Activated CD8-positive, alpha-beta memory T cell treated with anti-CD3 and anti-CD28 coated beads, Interleukin-2, amount 10 ng/mL, durations not matched to agents 7 days and 5 days (primary cell): ENCODE results near the gene THBD. TPM values are rescaled to one million over a fixed set of nuclear protein-coding genes. Genes with fewer than 3 reads are reported as not detected.

Experiments
- ATAC-seq: fragments of 150-1000 bp; cut with Tn5 transposase; one replicate; pipeline ENCODE4 v1.10.0; 2021; ENCODE audit warnings: moderate library complexity
- CTCF ChIA-PET: fragments of 350-600 bp; sonication (Branson Sonifier 250); formaldehyde crosslinking; loops from one replicate; lab custom pipeline; 2021; ENCODE audit warnings: antibody characterized with exemption; lab: Charles Lee
- DNase-seq: peaks from one replicate; pipeline ENCODE4 v3.0.0-alpha.2; 2020
- H3K27ac Mint-ChIP-seq: one replicate; pipeline ENCODE4 v1.8.0; 2021; ENCODE audit warnings: mild to moderate bottlenecking, mixed read lengths
- H3K27me3 Mint-ChIP-seq: one replicate; pipeline ENCODE4 v1.8.0; 2021; ENCODE audit warnings: mixed read lengths
- H3K36me3 Mint-ChIP-seq: one replicate; pipeline ENCODE4 v1.8.0; 2021; ENCODE audit warnings: mild to moderate bottlenecking, mixed read lengths
- H3K4me1 Mint-ChIP-seq: one replicate; pipeline ENCODE4 v1.8.0; 2021; ENCODE audit warnings: mixed read lengths
- H3K4me3 Mint-ChIP-seq: one replicate; pipeline ENCODE4 v1.8.0; 2021; ENCODE audit warnings: mild to moderate bottlenecking, moderate library complexity, mixed read lengths
- H3K9me3 Mint-ChIP-seq: one replicate; pipeline ENCODE4 v1.8.0; 2022; ENCODE audit warnings: low read depth, mixed read lengths
- total RNA-seq, 2 experiments: library from RNA; stranded (reverse); gene quantifications; one replicate each; pipeline ENCODE4 v1.2.3, GENCODE V29; 2021

The THBD gene
- total RNA-seq, 2 experiments from 2014 or later, result not detected

DNA sequence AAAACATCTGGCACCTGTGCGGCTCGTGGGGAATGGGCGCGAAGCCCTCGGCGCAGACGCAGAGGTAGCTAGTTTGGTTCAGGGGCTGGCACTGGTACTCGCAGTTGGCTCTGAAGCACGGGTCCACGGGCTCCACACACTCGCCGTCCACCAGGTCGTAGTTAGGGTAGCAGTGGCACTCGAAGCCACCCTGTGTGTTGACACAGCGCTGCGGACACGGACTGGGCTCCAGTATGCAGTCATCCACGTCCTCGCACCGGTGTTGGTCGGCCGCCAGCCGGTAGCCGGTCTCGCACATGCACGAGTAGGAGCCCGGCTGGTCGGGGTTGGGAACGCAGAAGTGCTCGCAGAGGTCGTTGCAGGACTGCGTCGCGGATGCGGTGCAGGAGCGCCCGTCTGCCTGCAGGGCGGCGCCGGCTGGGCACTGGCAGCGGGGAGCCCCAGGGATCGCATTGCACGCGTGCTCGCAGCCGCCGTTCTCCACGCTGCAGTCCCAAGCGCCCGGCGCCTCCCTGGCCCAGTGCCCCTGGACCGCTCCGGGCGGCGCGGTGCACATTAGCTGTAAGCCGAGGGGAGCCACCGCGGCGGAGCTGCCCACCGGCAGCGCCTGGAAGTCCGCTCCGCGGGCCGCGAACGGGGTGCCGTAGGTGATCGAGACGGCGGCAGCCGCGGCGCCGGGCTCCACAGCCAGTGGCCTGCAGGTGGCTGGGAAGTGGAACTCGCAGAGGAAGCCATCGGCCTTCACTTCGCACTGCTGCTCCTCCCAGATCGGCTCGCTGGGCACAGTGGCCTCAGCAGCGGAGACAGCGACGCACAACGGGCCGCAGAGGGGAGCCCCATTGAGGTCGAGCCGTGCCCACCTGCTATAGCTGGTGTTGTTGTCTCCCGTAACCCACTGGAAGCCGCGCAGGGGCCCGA lies 930 bp downstream of the THBD start:
- H3K9me3 Mint-ChIP-seq, result no peaks in the 10 kb centered on the region
- H3K27ac Mint-ChIP-seq, result no peak overlapping the region
- ATAC-seq, result peak; percentile 62
- CTCF ChIA-PET, result interaction anchor here (1.0 kb wide), 1 partner anchor 99 kb away, joined by 3 read pairs; no protein-coding TSS in a partner anchor
- no peak overlapping the region for H3K4me3 Mint-ChIP-seq
- peaks cover 10% of the 10 kb centered on the region for H3K4me1 Mint-ChIP-seq
- DNase-seq, result no peak
- H3K36me3 Mint-ChIP-seq, result peaks cover 2% of the 10 kb centered on the region
- peaks cover 74% of the 10 kb centered on the region for H3K27me3 Mint-ChIP-seq

DNA sequence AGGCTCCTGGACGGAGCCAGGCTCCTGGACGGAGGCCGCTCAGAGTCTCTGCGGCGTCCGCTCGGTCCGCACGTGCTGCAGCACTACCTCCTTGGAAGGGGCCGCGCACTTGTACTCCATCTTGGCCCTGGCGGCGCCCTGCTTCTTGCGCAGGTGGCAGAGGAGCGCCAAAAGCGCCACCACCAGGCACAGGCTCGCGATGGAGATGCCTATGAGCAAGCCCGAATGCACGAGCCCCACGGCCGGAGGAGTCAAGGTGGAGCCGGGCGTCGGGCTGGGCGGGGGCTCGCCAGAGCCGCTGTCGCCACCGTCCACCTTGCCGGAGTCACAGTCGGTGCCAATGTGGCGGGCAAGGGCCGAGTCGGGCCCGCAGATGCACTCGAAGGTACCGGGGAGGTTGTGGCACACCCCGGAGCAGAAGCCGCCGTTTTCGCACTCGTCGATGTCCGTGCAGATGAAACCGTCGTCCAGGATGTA lies 1.7 kb downstream of the THBD start:
- peaks cover 10% of the 10 kb centered on the region for H3K4me1 Mint-ChIP-seq
- H3K27ac Mint-ChIP-seq, result no peak overlapping the region
- CTCF ChIA-PET, result no interaction called here
- no peak overlapping the region for H3K4me3 Mint-ChIP-seq
- DNase-seq (no peak), ATAC-seq (no peak)
- no peaks in the 10 kb centered on the region for H3K9me3 Mint-ChIP-seq
- H3K36me3 Mint-ChIP-seq, result peaks cover 2% of the 10 kb centered on the region
- peaks cover 71% of the 10 kb centered on the region for H3K27me3 Mint-ChIP-seq

DNA sequence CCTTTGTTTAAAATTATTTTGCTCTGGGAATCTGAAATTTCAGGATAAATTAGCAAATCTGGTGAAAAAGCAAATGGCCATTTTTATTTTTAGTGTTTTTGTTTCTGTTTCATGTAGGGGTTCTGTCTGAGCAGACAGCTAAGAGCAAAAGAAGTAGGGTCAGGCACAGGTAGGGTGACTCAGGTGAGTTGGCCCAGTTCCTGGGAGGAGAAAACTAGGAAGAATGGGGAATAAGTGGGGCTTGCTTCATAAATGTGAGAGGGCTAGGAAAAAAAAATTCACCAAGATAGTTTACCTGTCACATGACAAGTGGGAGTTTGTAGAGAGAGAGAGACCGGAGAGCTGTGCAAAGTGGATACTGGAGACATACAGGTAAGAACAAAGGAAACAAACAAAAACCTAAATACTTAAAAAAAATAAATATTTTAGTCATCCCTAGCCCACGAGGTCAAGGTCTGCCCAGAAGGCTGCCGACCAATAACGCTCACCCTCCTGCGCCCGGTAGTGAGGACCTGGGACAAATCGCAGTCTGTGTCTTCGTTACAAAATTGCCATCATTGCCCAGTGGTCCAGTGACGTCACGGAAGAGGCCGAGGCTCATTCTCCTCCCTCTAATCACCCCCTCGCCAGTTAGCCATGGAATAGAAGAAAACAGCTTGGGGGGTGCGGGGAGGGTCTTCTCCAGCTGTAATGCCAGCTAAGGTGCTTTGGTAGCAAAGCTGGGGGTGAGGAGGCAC lies 2.3 kb downstream of the THBD start:
- peaks cover 65% of the 10 kb centered on the region for H3K27me3 Mint-ChIP-seq
- H3K9me3 Mint-ChIP-seq, result no peaks in the 10 kb centered on the region
- no peak for DNase-seq
- H3K4me3 Mint-ChIP-seq, result no peak overlapping the region
- peaks cover 2% of the 10 kb centered on the region for H3K36me3 Mint-ChIP-seq
- no peak for ATAC-seq
- CTCF ChIA-PET, result no interaction called here
- H3K27ac Mint-ChIP-seq, result no peak overlapping the region
- H3K4me1 Mint-ChIP-seq, result peaks cover 10% of the 10 kb centered on the region

DNA sequence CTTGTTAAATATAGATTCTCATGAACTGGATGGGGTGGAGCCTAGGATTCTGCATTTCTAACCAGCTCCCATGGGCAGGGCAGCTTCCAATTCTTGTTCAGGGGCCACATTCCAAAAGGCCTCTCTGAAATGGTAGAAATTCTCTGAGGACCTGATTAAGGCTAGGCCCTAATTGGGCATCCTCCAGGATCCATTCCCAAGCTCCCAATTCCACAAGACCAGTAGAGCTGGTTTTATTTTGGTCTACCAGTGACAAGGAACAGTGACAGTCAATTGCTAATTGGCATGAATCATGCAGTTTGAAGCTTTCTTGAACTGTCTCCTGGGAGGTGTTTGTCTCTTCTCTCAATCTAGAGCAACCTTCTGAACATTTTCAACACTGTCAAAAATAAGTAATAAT lies 3.0 kb downstream of the THBD start:
- Mint-ChIP-seq H3K9me3 (no peaks in the 10 kb centered on the region), H3K4me1 (peaks cover 9% of the 10 kb centered on the region), H3K27ac (no peak overlapping the region), H3K36me3 (peaks cover 2% of the 10 kb centered on the region), H3K27me3 (peaks cover 58% of the 10 kb centered on the region), H3K4me3 (no peak overlapping the region)
- CTCF ChIA-PET, result no interaction called here
- no peak for ATAC-seq
- no peak for DNase-seq

DNA sequence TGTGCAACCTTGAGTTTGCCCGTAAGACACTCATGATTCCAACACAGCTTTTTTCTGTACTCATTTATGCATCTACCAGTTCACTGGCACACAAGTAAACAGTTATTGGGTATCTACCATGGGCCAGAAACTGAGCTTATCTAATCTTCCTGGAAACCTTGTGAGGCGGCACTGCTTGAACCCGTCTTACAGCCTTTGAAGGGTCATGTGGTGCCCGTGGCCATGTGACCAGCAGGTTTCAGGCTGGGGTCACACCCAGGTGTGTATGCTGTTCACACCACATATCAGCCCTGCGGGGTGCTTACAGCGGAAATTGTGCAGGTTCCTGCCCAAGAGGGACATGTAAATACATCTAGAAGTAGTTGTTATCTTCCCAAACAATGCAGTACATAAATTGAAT lies 6.1 kb downstream of the THBD start:
- DNase-seq (no peak), ATAC-seq (no peak)
- H3K4me1 Mint-ChIP-seq, result peaks cover 2% of the 10 kb centered on the region
- peaks cover 2% of the 10 kb centered on the region for H3K36me3 Mint-ChIP-seq
- CTCF ChIA-PET, result interaction anchor here (1.2 kb wide), 1 partner anchor 8 kb away, joined by 4 read pairs; no protein-coding TSS in a partner anchor
- H3K27me3 Mint-ChIP-seq, result peaks cover 37% of the 10 kb centered on the region
- H3K4me3 Mint-ChIP-seq, result no peak overlapping the region
- no peaks in the 10 kb centered on the region for H3K9me3 Mint-ChIP-seq
- no peak overlapping the region for H3K27ac Mint-ChIP-seq

DNA sequence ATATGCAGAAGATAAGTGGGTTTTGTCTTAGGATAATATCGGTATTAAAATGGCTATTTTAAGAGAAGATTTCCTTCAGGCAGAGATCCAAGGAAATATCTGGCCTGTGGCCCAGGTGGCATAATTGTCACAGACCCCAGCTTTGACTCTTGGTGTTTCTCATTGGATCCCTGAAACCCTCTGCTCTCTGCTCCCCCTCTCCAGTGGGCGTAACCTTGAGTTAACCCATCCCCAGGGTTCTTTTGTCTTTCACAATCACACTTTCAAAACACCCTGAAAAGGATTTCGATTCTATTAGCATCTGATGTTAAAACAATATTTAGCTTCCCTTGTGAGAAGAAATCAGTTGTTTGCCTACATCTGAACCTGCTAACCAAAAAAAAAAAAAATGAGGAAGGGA lies 7.2 kb downstream of the THBD start:
- no peak overlapping the region for H3K4me3 Mint-ChIP-seq
- no peaks in the 10 kb centered on the region for H3K4me1 Mint-ChIP-seq
- no peak for ATAC-seq
- CTCF ChIA-PET, result interaction anchor here (1.2 kb wide), 1 partner anchor 9 kb away, joined by 4 read pairs; no protein-coding TSS in a partner anchor
- H3K27ac Mint-ChIP-seq, result no peak overlapping the region
- no peak for DNase-seq
- H3K27me3 Mint-ChIP-seq, result peaks cover 28% of the 10 kb centered on the region
- H3K9me3 Mint-ChIP-seq, result no peaks in the 10 kb centered on the region
- H3K36me3 Mint-ChIP-seq, result peaks cover 2% of the 10 kb centered on the region

DNA sequence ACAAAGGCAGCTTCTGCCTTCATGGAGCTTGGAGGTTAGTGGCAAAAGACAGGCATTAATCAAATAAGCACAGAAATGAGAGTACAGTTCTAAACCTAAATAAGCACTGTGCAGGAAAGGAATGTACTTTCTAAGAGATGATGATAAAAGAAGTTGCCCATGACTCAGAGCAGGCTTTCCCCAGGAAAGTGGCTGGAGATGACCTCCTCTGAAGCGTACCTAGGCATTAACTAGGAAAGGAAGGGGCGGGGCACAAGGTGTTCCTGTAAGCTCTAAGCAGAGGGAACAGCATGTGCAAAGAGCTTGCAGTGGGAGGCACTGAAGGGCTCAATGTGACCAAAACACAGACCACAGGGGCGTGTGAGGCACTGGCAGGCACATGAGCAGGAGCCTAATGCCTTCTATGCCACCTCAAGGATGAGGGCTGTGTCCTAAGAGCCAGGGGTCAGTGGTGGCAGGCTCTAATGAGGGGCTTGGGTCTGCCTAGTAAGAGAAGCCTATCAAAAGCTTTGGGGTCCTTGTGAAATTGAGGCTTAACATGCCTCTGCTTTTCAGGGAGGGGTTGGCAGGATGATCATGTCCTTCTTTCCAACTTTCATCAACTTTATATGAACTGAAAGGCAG lies 9.5 kb downstream of the THBD start:
- H3K27me3 Mint-ChIP-seq, result peaks cover 12% of the 10 kb centered on the region
- no peaks in the 10 kb centered on the region for H3K36me3 Mint-ChIP-seq
- CTCF ChIA-PET, result no interaction called here
- H3K9me3 Mint-ChIP-seq, result no peaks in the 10 kb centered on the region
- no peak overlapping the region for H3K4me3 Mint-ChIP-seq
- ATAC-seq (no peak), DNase-seq (no peak)
- no peak overlapping the region for H3K27ac Mint-ChIP-seq
- no peaks in the 10 kb centered on the region for H3K4me1 Mint-ChIP-seq

DNA sequence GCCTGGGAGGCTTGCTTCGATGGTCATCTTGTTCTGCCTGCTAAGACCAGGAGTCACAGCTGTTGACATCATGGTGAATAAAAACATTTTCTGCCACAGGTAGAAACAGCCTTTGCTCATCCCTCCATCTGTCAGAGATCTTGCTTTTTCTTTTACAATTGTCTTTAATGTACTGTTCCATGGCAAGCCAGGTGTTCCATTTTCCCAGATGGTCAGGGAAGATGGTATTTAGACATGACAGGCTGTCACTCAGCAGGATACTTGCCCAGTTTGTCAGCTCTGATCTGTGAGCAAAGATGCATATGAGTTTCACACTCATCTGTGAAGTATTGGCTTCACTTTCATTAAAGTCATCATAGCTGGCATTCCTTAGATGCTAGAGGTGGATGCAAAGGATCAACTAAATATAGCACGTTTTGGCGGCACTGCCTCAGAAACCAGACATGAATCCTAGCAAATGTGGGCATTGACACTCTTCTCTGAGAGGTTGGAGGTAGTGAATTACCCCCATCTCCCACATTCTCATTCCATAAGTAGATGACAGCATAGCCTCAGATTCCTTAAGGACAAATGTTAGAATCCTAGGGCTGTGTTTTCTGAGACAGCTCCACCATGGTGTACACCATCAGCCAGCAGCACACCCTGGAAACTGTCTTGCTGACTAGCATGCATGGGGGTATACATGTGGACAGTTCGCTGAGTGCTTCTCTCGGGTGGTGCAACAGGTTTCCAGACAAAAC lies 10.2 kb downstream of the THBD start:
- DNase-seq (no peak), ATAC-seq (no peak)
- CTCF ChIA-PET, result no interaction called here
- Mint-ChIP-seq H3K4me1 (no peaks in the 10 kb centered on the region), H3K27me3 (peaks cover 11% of the 10 kb centered on the region), H3K36me3 (no peaks in the 10 kb centered on the region), H3K4me3 (no peak overlapping the region), H3K27ac (no peak overlapping the region), H3K9me3 (no peaks in the 10 kb centered on the region)

DNA sequence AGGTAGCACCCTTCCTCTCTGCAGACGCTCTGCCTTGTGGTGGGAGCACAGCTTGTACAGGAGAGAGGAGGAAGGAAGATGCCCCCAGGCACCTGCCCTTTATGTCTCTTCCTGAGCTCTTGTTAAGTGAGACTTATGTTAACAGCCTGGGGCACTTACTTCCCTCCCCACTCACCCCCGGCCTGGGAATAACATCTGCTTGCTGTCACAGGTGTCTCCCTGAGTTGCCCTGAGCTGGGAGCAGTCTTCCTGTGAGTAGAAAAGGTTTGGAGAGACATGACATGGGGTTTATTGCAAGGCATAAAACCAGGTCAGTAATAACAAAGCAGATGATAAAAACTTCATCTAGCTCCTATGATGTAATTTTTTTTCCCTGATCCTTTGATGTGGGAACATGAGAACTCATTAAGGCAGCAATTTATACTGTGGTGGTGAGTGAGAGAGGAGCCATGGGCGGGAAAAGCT lies 12.4 kb downstream of the THBD start:
- ATAC-seq (no peak), DNase-seq (no peak)
- no peaks in the 10 kb centered on the region for H3K9me3 Mint-ChIP-seq
- no peak overlapping the region for H3K4me3 Mint-ChIP-seq
- no peaks in the 10 kb centered on the region for H3K4me1 Mint-ChIP-seq
- CTCF ChIA-PET, result no interaction called here
- H3K27ac Mint-ChIP-seq, result no peak overlapping the region
- no peaks in the 10 kb centered on the region for H3K36me3 Mint-ChIP-seq
- peaks cover 8% of the 10 kb centered on the region for H3K27me3 Mint-ChIP-seq

DNA sequence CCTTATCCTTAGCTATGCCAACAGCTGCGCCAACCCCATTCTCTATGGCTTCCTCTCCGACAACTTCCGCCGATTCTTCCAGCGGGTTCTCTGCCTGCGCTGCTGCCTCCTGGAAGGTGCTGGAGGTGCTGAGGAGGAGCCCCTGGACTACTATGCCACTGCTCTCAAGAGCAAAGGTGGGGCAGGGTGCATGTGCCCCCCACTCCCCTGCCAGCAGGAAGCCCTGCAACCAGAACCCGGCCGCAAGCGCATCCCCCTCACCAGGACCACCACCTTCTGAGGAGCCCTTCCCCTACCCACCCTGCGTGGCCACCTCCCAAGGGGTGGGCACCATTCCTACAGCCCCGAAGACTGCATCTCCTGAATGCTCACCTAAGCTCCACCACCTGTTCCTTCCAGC lies 13.1 kb downstream of the THBD start:
- H3K27ac Mint-ChIP-seq, result no peak overlapping the region
- no peak for ATAC-seq
- H3K9me3 Mint-ChIP-seq, result no peaks in the 10 kb centered on the region
- no peaks in the 10 kb centered on the region for H3K36me3 Mint-ChIP-seq
- H3K4me3 Mint-ChIP-seq, result no peak overlapping the region
- H3K27me3 Mint-ChIP-seq, result peaks cover 8% of the 10 kb centered on the region
- no peak for DNase-seq
- CTCF ChIA-PET, result no interaction called here
- H3K4me1 Mint-ChIP-seq, result no peaks in the 10 kb centered on the region

DNA sequence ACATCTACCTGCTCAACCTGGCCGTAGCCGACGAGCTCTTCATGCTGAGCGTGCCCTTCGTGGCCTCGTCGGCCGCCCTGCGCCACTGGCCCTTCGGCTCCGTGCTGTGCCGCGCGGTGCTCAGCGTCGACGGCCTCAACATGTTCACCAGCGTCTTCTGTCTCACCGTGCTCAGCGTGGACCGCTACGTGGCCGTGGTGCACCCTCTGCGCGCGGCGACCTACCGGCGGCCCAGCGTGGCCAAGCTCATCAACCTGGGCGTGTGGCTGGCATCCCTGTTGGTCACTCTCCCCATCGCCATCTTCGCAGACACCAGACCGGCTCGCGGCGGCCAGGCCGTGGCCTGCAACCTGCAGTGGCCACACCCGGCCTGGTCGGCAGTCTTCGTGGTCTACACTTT lies 13.7 kb downstream of the THBD start:
- Mint-ChIP-seq H3K4me3 (no peak overlapping the region), H3K27ac (no peak overlapping the region), H3K9me3 (no peaks in the 10 kb centered on the region), H3K36me3 (no peaks in the 10 kb centered on the region), H3K27me3 (peaks cover 8% of the 10 kb centered on the region), H3K4me1 (no peaks in the 10 kb centered on the region)
- DNase-seq (no peak), ATAC-seq (no peak)
- CTCF ChIA-PET, result no interaction called here

DNA sequence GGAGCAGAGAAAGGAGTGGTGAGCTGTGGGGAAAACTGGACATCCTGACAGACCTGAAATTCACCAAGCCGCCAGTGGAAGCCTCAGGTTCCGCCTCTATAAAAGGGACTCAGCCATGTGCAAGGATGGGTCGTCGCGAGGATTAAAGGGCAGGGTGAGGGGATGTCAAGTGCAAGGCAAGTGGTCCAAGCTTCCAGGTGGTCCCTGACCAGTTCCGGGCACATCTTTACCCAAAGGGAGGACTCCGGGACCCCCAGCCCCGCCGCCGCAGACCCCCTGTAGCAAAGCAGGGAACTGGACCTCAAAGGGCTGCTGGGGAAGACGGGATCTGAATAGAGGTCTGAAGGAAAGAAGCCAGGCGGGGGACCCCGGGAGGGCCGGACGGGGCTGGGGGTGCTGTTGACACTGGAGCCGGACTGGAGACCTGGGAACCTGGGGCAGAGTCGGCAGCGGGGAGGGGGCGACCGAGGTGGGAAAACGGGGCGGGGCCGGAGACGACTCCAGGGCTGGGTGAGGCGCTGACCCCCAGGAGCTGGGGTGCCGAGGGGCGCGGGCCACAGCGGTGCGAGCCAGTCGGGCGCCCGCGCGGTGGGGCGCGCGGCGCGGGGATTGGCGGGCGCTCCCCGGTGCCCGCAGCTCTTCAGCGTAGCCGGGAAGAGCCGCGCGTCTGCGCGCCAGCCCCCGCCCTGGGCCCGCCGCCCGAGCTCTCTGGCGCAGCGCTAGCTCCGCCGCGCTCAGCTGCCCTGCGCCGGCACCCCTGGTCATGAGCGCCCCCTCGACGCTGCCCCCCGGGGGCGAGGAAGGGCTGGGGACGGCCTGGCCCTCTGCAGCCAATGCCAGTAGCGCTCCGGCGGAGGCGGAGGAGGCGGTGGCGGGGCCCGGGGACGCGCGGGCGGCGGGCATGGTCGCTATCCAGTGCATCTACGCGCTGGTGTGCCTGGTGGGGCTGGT lies 14.5 kb downstream of the THBD start, which contains the start of gene SSTR4:
TSS of gene SSTR4 (plus strand) at position 592 of the 951 bp plus-strand sequence. CDS start at position 764, 172 bp downstream.
- Mint-ChIP-seq H3K36me3 (no peaks in the 10 kb centered on the region), H3K4me1 (no peaks in the 10 kb centered on the region), H3K27me3 (peaks cover 8% of the 10 kb centered on the region), H3K9me3 (no peaks in the 10 kb centered on the region), H3K27ac (no peak within 1 kb of the TSS), H3K4me3 (no peak within 1 kb of the TSS)
- ATAC-seq (no peak), DNase-seq (no peak)
- CTCF ChIA-PET, result no interaction called here
